Measurements from ENCODE around the gene CLDN20. TPM values are rescaled to one million over a fixed set of nuclear protein-coding genes. Genes with fewer than 3 reads are reported as not detected.

CLDN20 gene
- total and polyA plus RNA-seq, 2 donors (not counting 3 experiments of a cell fraction or from before 2014, with no cell fraction given) = not detected

- Histone ChIP-seq H3K4me2 (ENCODE audit: insufficient read depth, low read length) (no peak overlapping the region), H3K9me1 (replicated peaks; ENCODE audit: control insufficient read depth, extremely low read depth, insufficient read depth, low read length) (no peaks in the 10 kb centered on the region), H2AFZ (ENCODE audit: low read depth, low read length) (no peak overlapping the region), H3K27me3 (ENCODE audit: control insufficient read depth in 2 of 2, insufficient read depth in 2 of 2, low read length in 2 of 2) (no peaks in the 10 kb centered on the region), H3K79me2 (ENCODE audit: control insufficient read depth, insufficient read depth, low read length) (peaks cover 10% of the 10 kb centered on the region), H3K27ac (ENCODE audit: insufficient read depth, low read depth, low read length) (no peak overlapping the region), H3K36me3 (ENCODE audit: control insufficient read depth in 2 of 2, extremely low read depth in 1 of 2, insufficient read depth in 2 of 2, low read length in 2 of 2) (peaks cover 5 to 10% of the 10 kb centered on the region in 2 experiments), H4K20me1 (replicated peaks; ENCODE audit: control insufficient read depth, extremely low read depth, insufficient read depth, low read length) (no peaks in the 10 kb centered on the region), H3K4me1 (ENCODE audit: control insufficient read depth, extremely low read depth, insufficient read depth, low read length) (peaks cover 5% of the 10 kb centered on the region), H3K9ac (replicated peaks; ENCODE audit: extremely low read depth, insufficient read depth, low read length) (no peak overlapping the region), H3K4me3 (replicated peaks in 1 of 3; ENCODE audit: insufficient read depth in 1 of 3, low read depth in 1 of 3, low read length in 3 of 3) (no peak overlapping the region), H3K9me3 (replicated peaks; ENCODE audit: control insufficient read depth, insufficient read depth, low read length) (no peaks in the 10 kb centered on the region)
- FAIRE-seq (no peak), DNase-seq (ENCODE audit: low read depth, low spot score) (no peak)
- intact Hi-C loops (cut with micrococcal nuclease) = no loop called here
- BruUV-seq (replicated peaks) = no TSS peak
- POLR2A ChIA-PET = no interaction called here
- TF ChIP-seq GATA2 (IDR thresholded peaks at IDR 0.05; ENCODE audit: insufficient read depth, insufficient read length, low read depth, low read length) (no peak), JUN (IDR thresholded peaks at IDR 0.05; ENCODE audit: borderline replicate concordance, insufficient read depth, insufficient read length, low read depth) (no peak), EZH2 (IDR thresholded peaks at IDR 0.05; ENCODE audit: borderline replicate concordance, low read depth, low read length, severe bottlenecking) (no peak), MYC (IDR thresholded peaks at IDR 0.05; ENCODE audit: low read depth, low read length) (no peak), POLR2A (IDR thresholded peaks at IDR 0.05; ENCODE audit: low read depth, low read length) (no peak), MAX (IDR thresholded peaks at IDR 0.05; ENCODE audit: insufficient read depth, insufficient read length) (no peak), POLR2AphosphoS5 (IDR thresholded peaks at IDR 0.05; ENCODE audit: insufficient read depth, low read depth, low read length) (no peak), FOS (IDR thresholded peaks at IDR 0.05; ENCODE audit: borderline replicate concordance, insufficient read depth, low read length) (no peak)
- TF ChIP-seq, protein P1, sequence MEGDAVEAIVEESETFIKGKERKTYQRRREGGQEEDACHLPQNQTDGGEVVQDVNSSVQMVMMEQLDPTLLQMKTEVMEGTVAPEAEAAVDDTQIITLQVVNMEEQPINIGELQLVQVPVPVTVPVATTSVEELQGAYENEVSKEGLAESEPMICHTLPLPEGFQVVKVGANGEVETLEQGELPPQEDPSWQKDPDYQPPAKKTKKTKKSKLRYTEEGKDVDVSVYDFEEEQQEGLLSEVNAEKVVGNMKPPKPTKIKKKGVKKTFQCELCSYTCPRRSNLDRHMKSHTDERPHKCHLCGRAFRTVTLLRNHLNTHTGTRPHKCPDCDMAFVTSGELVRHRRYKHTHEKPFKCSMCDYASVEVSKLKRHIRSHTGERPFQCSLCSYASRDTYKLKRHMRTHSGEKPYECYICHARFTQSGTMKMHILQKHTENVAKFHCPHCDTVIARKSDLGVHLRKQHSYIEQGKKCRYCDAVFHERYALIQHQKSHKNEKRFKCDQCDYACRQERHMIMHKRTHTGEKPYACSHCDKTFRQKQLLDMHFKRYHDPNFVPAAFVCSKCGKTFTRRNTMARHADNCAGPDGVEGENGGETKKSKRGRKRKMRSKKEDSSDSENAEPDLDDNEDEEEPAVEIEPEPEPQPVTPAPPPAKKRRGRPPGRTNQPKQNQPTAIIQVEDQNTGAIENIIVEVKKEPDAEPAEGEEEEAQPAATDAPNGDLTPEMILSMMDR (IDR thresholded peaks at IDR 0.05; ENCODE audit: extremely low read depth in 1 of 2, insufficient read depth in 1 of 2, low read depth in 1 of 2, low read length in 2 of 2) = no peak
- dilution Hi-C loops (cut with MboI; ENCODE audit: extremely low pct_ligation_motif_present, low sequenced_read_pairs) = no loop called here
- CTCF ChIA-PET = interaction anchor here (1.0 to 2.0 kb wide), 4 partner anchors 11 to 24 kb away, joined by 3 to 8 read pairs (median 4); no protein-coding TSS in a partner anchor
Observed at GRCh38 chr6:155287762-155288161, 23.9 kb downstream of the CLDN20 start.

All from endothelial cell of umbilical vein (primary cell).